HG03354 (cell line): ENCODE results near the gene ZIC4.

ENCODE experiments used
- ATAC-seq: cut with Tn5 transposase; IDR thresholded peaks from one replicate; pipeline ENCODE4 v1.9.1; 2021; ENCODE audit warnings: mild to moderate bottlenecking; ENCODE audit not compliant: unreplicated experiment, poor library complexity, severe bottlenecking

The ZIC4 gene

GRCh38 chr3:147408188-147409100, 2.1 kb upstream of the ZIC4 start:
- ATAC-seq, result no peak

- ATAC-seq, result no peak
Measured at GRCh38 chr3:147407498-147408187, 1.3 kb upstream of the ZIC4 start.

- no peak for ATAC-seq
Measured at GRCh38 chr3:147407114-147407497, 763 bp upstream of the ZIC4 start.

GRCh38 chr3:147405231-147406027, 914 bp downstream of the ZIC4 start:
- no peak for ATAC-seq

- ATAC-seq, result no peak
Measured at GRCh38 chr3:147404800-147405230, 1.5 kb downstream of the ZIC4 start.

- ATAC-seq, result no peak
Measured at GRCh38 chr3:147404000-147404799, 2.1 kb downstream of the ZIC4 start.

- ATAC-seq, result no peak
Measured at GRCh38 chr3:147403511-147403910, 2.8 kb downstream of the ZIC4 start.

- no peak for ATAC-seq
Measured at GRCh38 chr3:147402159-147402558, 4.2 kb downstream of the ZIC4 start.

- ATAC-seq, result no peak
Measured at GRCh38 chr3:147401421-147401820, 4.9 kb downstream of the ZIC4 start.

- no peak for ATAC-seq
Measured at GRCh38 chr3:147400999-147401398, 5.3 kb downstream of the ZIC4 start.

- ATAC-seq, result no peak
Measured at GRCh38 chr3:147400111-147400510, 6.2 kb downstream of the ZIC4 start.

GRCh38 chr3:147398813-147399534, 7.4 kb downstream of the ZIC4 start:
- ATAC-seq, result no peak

GRCh38 chr3:147397875-147398812, 8.2 kb downstream of the ZIC4 start:
- no peak for ATAC-seq

GRCh38 chr3:147397155-147397874, 9.0 kb downstream of the ZIC4 start:
- no peak for ATAC-seq

- no peak for ATAC-seq
Measured at GRCh38 chr3:147396712-147397046, 9.7 kb downstream of the ZIC4 start.

- no peak for ATAC-seq
Measured at GRCh38 chr3:147395899-147396711, 10.2 kb downstream of the ZIC4 start.

GRCh38 chr3:147394884-147395225, 11.5 kb downstream of the ZIC4 start:
- ATAC-seq, result no peak
